GM18499 (cell line): Measurements from ENCODE around the gene B4GALT2.

Experiments
- ATAC-seq: cut with Tn5 transposase; IDR thresholded peaks from one replicate; pipeline ENCODE4 v1.9.1; 2021; ENCODE audit warnings: moderate number of reproducible peaks; ENCODE audit not compliant: insufficient read depth, unreplicated experiment

Gene B4GALT2

GRCh38 chr1:43998000-43998378 is 19.0 kb downstream of the B4GALT2 start:
- ATAC-seq, result no peak

DNA sequence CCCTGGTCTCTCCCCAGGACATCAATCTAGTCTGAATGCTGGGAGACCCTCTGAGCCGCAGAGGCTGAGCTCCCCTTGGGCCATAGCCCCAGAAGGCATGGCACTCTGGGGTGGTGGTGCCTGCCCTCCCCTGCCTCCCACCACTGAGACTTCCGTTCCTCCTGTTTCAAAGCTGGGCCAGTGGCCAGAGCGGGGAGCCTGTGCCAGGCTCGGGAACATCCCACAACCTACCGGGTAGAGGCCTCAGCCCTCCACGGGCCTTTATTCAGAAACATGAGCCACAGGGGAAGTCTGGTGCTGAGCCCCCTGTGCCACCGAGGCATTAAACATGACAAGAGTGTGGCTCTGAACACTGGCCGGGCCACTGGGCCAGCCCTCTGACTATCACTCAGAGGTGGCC is 20.4 kb downstream of the B4GALT2 start:
- ATAC-seq, result no peak

DNA sequence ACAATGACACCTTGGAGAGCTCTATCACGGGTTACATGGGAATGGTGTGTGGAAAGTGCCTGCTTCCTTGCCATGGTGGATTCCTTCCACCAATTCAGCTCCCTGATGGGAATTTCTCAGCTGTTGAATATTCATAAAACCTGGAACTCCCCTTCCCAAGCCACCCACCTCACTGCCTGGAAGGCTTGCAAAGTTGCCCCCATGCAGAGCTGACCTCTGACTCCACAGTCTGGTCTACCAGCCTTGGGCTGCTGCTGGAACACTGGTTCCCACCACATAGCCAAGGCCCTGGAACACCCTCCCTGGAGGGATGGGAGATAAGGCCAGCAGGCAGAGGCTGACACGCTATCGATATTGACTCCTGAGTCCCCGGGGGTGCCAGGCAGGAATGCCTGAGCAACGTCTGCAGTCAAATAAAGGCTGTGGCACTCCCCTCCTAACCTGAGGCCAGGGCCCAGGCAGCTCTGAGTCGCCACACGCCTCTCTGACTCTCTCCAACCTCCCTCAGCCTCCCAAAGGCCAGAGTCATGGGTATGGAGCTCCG is 21.2 kb downstream of the B4GALT2 start:
- ATAC-seq, result no peak

- no peak for ATAC-seq
Measured at GRCh38 chr1:44002165-44002564, 23.2 kb downstream of the B4GALT2 start.

GRCh38 chr1:44002606-44003157 is 23.7 kb downstream of the B4GALT2 start:
- ATAC-seq, result no peak

- no peak for ATAC-seq
Measured at GRCh38 chr1:44008259-44008658, 29.2 kb downstream of the B4GALT2 start.

- no peak for ATAC-seq
Measured at GRCh38 chr1:44010935-44011471, 32.0 kb downstream of the B4GALT2 start.

DNA sequence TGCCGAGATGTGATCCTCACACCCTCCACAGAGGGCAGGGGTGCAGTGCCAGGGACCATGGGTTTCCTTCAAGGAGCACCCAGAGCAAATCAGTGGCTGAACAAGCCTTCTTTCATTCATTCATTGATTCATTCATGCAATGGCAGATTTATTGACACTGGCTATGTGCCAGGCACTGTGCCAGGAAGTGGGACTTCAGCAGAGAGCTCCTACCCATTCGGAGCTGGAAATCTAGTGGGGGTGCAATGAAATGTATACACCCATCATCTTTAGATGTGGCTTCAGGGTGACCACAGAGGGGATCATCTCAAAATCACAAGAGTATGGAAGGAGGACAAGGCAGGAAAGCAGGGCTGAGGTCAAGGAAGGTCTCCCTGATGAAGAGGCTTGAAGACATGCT is 33.4 kb downstream of the B4GALT2 start:
- ATAC-seq, result no peak

DNA sequence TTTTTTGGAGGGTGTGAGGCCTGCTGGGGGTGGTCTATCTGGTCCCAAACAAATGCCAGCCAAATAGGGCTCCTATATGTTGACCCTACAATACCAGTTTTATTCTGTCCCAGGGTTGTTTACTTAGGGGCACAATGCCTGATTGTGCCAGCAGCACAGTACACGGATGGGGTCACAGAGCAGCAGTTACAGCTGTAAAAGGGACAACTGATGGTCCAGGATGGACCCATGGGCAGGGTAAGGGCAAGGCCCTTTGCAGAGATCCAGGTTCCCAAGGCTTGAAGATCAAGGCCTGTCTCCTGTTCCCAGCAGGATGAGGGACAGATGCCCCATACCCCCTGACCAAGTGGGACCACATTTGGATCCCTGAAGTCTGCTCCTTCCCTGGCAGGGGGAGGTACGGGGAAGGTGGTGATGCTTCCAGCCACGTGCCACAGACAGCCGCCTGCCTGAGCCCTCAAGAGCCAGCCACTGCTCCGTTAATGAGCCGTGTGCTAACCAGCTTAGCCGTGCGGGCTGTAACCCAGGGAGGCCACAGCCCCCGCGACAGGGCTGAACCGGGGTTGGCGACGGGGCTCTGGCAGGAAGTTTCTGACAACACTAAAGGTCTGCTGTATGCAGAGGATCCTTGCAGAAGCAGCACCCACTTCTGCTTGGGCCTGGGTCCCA is 34.1 kb downstream of the B4GALT2 start:
- no peak for ATAC-seq

- ATAC-seq, result no peak
Measured at GRCh38 chr1:44013949-44014348, 34.9 kb downstream of the B4GALT2 start.

- no peak for ATAC-seq
Measured at GRCh38 chr1:44014365-44015104, 35.5 kb downstream of the B4GALT2 start.

DNA sequence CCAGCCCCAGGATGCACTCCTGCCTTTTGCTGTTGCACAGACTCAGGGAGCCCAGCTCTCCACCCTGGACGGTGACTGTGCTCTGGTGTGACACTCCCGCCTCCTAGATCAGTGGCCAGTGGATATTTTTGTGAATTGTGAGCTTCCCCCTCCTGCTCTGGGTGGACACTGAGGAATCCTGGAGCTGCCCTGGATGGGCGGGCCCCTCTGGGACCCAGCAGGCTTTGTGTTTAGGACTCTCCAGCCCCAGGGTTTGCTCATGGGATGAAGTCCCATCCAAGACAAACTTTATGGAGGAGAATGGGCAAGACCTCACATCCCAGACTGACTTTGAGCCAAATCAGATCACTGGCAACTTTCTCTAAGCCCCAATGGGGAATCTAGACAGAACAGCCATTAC is 36.2 kb downstream of the B4GALT2 start:
- no peak for ATAC-seq

DNA sequence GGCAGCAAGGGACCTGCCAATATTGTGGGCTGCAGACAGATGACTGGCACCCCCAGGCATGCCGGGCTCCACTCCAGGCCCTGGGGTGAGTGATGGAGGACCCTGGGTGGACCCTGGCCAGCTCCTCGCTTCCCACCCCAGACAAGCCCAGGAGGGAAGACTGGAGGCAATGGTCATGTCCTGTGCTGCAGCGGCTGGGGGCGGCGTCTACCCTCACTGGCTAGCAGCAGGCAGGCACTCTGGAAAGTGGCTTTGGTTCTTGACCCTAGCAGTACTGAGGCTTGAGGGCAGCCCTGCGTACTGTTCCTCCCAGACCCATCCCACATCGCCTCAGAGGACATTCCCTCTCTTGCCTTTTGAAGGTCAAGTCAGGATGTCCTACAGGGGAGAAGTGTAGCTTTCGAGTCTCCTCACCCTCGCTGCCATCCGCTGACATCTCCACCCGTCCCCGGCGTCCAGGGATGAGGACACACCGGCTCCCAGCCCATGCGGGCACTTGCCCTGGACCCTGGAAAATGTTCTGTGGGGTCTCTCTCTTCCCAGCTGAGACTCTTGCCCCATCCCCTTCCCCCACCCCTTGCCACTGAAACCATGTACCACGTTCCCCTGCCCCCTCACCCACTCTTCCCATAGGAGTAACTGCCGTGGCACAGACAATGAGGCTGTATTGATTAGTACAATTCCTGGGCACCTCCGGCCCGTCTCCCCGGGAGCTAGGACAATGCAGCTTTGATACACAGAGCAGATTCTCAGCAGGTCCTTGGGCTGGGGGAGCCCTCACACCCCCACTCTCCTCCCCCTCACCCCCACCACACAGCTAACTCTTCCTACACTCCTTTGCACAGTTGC is 37.3 kb downstream of the B4GALT2 start:
- no peak for ATAC-seq

- no peak for ATAC-seq
Measured at GRCh38 chr1:44016890-44017400, 37.9 kb downstream of the B4GALT2 start.

- no peak for ATAC-seq
Measured at GRCh38 chr1:44019466-44019948, 40.5 kb downstream of the B4GALT2 start.

DNA sequence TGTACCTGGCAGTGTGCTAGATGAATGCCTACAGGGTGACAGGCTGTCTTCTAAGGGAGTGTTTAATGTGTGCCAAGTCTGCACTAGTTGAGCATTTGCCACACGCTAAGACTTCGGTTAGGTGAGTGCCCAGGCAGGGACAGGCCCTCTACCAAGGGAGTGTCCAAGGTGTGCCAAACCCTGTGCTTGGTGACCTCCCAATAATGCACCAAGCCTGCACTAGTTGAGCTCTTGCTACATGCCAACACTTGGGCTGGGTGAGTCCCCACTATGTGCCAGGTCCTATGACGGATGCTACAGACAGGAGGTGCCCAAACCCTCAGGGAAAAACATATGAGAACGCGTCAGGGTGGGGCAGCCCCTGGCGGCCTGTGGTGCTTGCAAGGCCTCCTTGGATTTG is 41.5 kb downstream of the B4GALT2 start:
- ATAC-seq, result no peak

- no peak for ATAC-seq
Measured at GRCh38 chr1:44021156-44021555, 42.1 kb downstream of the B4GALT2 start.

DNA sequence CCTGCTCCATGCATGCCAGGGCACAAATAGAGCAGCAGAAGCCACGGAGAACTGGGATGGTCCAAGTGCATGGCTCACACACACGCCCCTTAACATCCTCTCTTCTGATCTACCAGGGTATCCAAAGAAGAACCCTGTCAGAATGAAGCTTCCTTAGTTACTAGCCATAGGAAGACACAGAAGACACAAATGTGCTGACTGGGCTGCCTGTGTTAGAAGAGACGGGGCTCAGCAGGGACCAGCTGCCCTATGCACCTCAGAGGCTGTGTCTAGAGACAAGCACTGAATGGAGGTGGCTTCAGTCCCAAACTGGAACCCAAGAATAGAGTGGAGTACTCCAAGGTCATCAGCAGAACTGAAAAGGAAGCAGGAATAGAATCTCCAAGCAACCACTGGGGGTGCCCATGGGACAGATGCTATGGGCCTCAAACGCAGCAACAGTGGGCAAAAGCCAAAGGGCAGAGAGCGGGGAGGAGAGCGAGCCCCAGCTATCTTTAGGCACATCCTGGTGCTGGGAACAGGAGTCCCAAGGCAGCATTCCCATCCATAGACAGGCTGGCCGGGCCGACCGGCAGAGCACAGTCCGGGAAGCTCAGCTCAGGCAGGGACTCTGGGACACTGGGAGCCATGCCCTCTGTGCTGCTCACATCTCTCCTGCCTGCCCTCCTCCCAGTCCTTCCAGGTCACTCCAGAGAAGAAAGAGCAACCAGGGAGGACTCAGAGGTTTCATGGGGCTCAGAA is 42.7 kb downstream of the B4GALT2 start:
- no peak for ATAC-seq
